HG03460 (cell line): ENCODE results near the gene RHOG.

Experiments
- ATAC-seq: cut with Tn5 transposase; IDR thresholded peaks from one replicate; pipeline ENCODE4 v1.9.1; 2021; ENCODE audit not compliant: unreplicated experiment

The RHOG gene

DNA sequence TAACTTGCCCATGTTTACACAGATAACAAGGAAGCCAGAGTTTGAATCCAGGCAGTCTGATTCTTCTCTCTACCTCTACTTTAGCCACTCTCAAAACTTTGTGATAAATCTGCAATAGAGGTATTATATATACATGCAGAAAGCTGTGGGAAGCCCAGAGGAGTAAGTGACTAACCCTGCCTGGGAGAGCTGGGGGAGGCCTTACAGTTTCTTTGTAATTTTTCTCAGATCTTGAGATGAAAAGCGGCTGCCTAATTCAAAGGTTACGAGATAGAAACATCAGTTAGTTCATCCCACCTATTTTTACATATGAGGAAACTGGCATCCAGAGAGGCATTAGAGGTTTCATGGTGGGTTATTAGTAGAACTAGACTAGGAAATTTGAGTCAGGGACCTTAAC is 19.6 kb upstream of the RHOG start:
- no peak for ATAC-seq

- peak; percentile 41 for ATAC-seq
These were observed 18.7 kb upstream of the RHOG start for GRCh38 chr11:3859373-3859881.

DNA sequence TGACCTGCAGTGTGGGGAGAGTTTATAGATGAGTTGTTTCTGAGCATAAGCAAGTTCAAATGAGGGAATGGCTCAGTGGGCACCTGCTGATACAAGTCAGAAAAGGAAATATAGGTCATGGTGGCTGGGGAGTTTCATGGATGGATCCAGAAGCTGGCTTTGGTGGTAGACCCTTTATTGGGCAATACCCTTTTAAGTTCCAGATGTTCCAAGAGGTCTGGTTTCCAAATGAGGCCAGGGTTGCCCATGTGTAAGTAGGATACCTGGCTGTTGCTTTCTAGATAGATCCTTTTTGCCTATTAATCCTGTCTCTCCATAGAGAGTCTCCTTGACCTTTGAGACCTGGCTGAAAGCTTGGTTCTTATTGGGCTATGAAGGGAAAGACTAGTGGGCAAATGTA is 16.9 kb upstream of the RHOG start:
- no peak for ATAC-seq

- no peak for ATAC-seq
These were observed 16.2 kb upstream of the RHOG start for GRCh38 chr11:3856856-3857553.

DNA sequence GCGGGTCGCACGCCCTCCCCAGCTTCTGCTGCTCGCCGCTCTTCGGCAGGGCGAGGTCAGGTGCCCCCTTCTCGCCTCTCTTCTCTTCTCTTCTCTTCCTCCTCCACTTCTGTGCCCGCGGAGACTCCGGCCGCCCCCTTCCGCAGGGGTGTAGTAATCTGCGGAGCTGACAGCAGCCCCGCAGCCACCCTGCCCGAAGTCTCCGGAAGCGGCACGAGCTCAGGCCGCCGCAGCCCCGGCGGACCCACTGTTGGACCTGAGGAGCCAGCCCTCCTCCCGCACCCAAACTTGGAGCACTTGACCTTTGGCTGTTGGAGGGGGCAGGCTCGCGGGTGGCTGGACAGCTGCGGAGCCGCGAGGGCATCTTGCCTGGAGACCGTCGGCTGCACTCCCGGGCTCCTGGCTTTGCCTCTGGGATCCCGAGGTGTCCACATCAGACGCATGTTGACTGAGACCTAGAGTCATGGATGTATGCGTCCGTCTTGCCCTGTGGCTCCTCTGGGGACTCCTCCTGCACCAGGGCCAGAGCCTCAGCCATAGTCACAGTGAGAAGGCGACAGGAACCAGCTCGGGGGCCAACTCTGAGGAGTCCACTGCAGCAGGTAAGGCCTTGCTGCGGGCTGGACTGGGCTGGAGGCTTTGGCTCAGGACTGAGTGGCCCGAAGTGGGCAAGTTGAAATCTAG is 15.2 kb upstream of the RHOG start:
- peak; percentile 12 for ATAC-seq

GRCh38 chr11:3854977-3855807 is 14.4 kb upstream of the RHOG start, which contains the start of gene STIM1:
STIM1 (plus strand) TSS chr11:3855664; CDS start chr11:3856271, 607 bp downstream.
- peak; percentile 63 for ATAC-seq

GRCh38 chr11:3854660-3854976 is 13.9 kb upstream of the RHOG start:
- ATAC-seq: no peak

GRCh38 chr11:3853899-3854659 is 13.3 kb upstream of the RHOG start:
- ATAC-seq: peak; percentile 47

DNA sequence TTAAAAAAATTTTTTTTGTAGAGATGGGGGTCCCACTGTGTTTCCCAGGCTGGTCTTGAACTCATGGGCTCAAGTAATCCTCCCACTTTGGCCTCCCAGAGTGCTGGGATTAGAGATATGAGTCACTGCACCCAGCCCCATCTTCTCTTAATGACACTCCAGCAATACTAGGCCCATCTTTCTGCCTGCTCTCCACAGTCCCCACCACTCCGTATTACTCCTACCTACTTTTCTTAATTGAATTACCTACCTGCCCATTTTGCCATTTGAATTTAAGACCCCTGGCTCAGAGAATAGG is 12.7 kb upstream of the RHOG start:
- ATAC-seq: no peak

DNA sequence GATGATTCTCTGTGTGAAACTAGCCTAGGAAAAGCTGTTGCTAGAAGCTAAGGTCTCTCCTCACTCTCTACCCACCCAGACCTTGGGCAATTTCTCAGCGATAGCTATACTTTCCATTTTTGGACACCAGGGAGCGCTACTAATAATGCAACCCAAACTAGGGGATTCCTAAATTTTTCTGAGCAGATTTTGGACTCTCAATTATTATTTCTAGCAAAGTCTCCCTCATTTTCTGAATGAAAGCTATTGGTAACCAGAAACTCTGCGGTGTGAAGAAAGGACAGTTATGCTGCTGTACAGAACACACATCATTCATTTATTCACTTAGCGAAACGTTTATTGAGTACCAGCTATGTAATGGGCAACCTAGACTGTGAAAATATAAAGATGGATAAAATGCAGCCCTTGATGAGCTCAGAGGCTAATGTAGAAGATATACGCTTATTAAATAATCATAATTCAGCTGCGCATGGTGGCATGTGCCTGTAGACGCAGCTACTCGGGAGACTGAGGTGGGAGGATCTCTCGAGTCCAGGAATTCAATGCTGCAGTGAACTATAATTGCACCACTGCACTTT is 8.6 kb upstream of the RHOG start:
- no peak for ATAC-seq

DNA sequence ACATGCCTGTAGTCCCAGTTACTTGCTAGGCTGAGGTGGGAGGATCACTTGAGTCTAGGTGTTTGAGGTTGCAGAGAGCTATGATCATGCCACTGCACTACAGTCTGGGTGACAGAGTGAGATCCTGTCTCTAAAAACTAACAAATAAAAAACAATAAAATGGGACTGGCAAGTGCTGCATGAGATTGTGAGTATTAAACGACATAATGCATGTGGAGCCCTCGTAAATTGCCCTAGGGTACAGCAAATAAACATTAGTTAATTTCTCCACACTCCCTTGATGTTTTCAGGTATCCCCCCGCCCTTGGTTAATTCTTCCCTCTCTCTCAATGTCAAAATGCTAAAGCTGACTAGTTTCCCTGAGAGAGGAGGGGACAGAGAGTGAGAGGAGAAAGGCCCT is 4.9 kb upstream of the RHOG start:
- no peak for ATAC-seq

DNA sequence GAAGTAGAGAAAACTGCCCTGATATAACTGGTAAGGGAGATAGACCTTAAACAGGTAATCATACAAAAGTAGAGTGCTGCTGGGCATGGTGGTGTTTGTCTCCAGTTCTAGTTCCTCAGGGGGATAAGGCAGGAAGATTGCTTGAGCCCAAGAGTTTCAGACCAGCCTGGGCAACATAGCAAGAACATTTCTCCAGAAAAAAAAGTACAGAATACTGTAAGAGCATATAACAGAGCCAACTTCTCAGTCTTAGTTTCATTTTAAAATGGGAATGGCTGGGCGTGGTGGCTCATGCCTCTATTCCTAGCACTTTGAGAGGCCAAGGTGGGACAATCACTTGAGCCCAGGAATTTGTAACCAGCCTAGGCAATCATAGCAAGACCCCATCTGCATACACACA is 4.5 kb upstream of the RHOG start:
- ATAC-seq: no peak

DNA sequence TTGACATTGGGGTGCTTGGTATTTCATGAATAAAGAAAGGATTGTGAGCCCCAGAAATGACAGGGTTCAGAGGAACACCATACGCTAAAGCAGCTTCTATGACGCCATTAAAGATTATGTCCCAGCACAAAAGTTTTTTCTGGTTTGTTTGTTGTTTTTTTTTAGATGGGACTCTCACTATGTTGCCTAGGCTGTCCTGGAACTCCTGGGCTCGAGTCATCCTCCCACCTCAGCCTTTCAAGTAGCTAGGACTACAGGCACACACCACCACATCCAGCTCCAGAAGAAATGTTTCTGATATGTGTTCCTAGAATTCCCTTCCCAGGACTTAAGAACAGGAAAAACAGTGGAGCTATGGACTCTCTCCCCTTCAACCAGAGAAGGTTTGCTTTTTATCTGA is 2.6 kb upstream of the RHOG start:
- ATAC-seq: no peak

DNA sequence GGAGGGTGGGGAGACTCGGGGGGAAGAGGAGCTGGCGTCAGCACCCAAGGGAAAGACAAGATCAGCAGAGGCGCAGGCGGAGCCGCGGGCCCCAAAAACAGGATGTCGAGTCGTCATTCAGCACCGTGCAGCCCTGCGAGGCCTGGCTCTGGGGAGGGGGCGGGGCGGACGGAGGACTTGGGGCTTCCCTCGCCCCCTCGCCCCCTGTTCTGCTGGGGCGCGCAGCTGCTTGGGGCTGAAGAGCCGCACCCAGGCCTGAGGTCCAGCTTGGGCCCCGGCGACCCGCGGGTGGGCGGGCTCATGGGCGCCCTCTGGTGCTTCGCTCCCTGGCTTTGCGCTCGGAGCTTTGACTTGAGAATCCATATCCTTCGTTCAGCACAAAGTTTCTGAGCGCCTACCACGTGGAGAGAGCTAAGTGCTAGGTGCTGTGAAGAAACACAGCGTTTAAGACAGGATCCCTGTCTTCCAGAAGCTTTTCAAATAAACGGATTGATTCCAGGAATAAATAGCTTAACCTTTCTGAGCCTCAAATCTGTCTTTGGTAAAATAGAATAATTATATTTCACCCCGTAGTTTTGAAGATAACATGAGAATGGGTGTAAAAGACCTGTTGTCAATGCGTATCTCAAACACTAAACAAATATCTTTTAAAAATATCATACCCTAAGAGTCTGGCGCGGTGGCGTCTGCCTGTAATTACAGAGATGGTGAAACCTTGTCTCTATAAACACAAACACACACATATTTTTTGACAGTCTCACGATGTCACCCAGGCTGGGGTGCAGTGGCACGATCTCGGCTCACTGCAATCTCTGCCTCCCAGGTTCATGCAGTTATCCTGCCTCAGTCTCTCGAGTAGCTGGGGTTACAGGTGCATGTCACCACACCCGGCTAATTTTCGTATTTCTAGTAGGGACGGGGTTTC is 929 bp upstream of the RHOG start:
- peak; percentile 50 for ATAC-seq

DNA sequence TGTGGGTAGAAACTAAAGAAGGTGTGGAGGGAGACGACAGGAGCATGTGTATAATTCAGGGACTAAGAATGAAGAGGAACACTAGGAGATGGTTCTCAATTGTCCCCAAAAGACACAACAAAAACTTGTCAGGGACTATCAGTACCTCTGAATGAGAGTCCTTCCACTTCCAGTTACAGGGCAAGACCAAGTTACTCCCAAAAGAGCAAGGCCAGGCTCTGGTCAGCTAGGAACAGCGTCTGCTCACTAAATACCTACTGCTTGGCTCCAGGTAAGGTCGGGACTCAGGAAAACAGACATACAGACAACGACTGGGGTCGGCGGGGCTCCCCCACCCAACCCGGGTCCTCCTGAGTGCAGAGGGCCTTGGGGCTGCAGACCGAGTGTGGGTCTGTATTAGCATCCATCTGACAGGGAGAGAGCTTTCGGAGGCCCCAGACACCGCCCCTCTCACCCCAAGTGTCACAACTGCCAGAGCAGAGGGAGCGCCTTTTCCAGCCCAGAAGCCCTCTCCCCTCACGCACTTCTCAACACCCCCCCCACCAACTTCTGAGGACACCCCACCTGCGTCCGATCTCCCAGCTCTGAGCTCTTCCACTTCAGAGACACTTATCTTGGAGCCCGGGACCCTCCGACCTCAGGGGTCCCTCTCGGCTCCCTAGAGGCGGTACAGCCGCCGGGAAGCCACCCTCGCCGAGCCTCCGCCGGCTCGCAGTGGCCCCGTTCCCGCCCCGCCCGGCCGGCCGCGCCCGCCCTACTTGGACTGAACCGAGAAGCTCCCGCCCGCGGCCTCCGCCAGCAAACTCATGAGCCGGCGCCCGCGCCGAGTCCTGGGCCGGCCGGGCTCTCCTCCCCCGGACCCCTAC is 522 bp downstream of the RHOG start:
- ATAC-seq: no peak

GRCh38 chr11:3838504-3838903 is 2.3 kb downstream of the RHOG start:
- no peak for ATAC-seq

GRCh38 chr11:3837793-3838192 is 3.0 kb downstream of the RHOG start:
- ATAC-seq: no peak

- ATAC-seq: no peak
These were observed 3.9 kb downstream of the RHOG start for GRCh38 chr11:3836903-3837302.

GRCh38 chr11:3835751-3836150 is 5.0 kb downstream of the RHOG start:
- ATAC-seq: no peak
